H1 (cell line): ENCODE results near the gene PPP1R7.

Experiments used
- JUN ChIP-seq: IDR thresholded peaks from 2 replicates; pipeline ENCODE4 v1.6.1; 2011; ENCODE audit warnings: low read depth, mild to moderate bottlenecking, improper control_type of control experiment, low read length
- USF2 ChIP-seq: IDR thresholded peaks from 2 replicates; pipeline ENCODE4 v1.6.1; 2011; ENCODE audit warnings: low read length, improper control_type of control experiment

GRCh38 chr2:241149925-241150659 lies at the start of gene PPP1R7:
- TF ChIP-seq JUN (no peak), USF2 (no peak)
